Left ventricle myocardium inferior (tissue), 1 donor: Measurements from ENCODE around the gene RNLS. TPM values are rescaled to one million over a fixed set of nuclear protein-coding genes. Genes with fewer than 3 reads are reported as not detected.

Source experiments
- DNase-seq: peaks from one replicate; pipeline ENCODE4 v3.0.0-alpha.2; 2020
- H3K27ac ChIP-seq: fragments of 200-600 bp; replicated peaks from 2 replicates; pipeline ENCODE4 v1.8.0; 2021
- H3K27me3 ChIP-seq: fragments of 200-600 bp; 2 replicates; pipeline ENCODE4 v1.8.0; 2021; ENCODE audit warnings: low read depth
- H3K36me3 ChIP-seq: fragments of 200-600 bp; 2 replicates; pipeline ENCODE4 v1.8.0; 2021
- H3K4me1 ChIP-seq: fragments of 200-600 bp; 2 replicates; pipeline ENCODE4 v1.8.0; 2021
- H3K4me3 ChIP-seq: fragments of 200-600 bp; 2 replicates; pipeline ENCODE4 v1.8.0; 2021; ENCODE audit warnings: mild to moderate bottlenecking, moderate library complexity
- H3K9me3 ChIP-seq: fragments of 200-600 bp; replicated peaks from 2 replicates; pipeline ENCODE4 v1.8.0; 2021
- CTCF ChIP-seq: fragments of 200-600 bp; IDR thresholded peaks from 2 replicates; pipeline ENCODE4 v1.8.0; 2021; ENCODE audit warnings: antibody characterized with exemption, mild to moderate bottlenecking, borderline replicate concordance
- intact Hi-C: fragments of 100-400 bp; cut with micrococcal nuclease; formaldehyde crosslinking; loops from one replicate; pipeline ENCODE4 v1.11.0; 2022
- total RNA-seq: library from RNA; stranded (reverse); fragmentation: NEBNext Ultra II Directional; extraction: Animal tissue kit (Norgen Biotek cat#: 25700); gene quantifications from one replicate; pipeline ENCODE4 v1.2.1, GENCODE V29; 2021
- donor health status: DM: no; HTN: yes; CAD: no; lungs with severe emphysema.

RNLS gene
- total RNA-seq, 1 donor from 2014 or later = 14.3 TPM

- no peak for TF ChIP-seq CTCF
- no peak for DNase-seq
- no peaks in the 10 kb centered on the region for H3K4me1 ChIP-seq
- no peak overlapping the region for H3K4me3 ChIP-seq
- no peaks in the 10 kb centered on the region for H3K9me3 ChIP-seq
- peak overlapping the region; percentile 1 for H3K27ac ChIP-seq
- H3K36me3 ChIP-seq = no peaks in the 10 kb centered on the region
- no peaks in the 10 kb centered on the region for H3K27me3 ChIP-seq
- intact Hi-C loops = no loop called here
These were observed 250.4 kb downstream of the RNLS start for GRCh38 chr10:88332503-88333247.

- H3K4me1 ChIP-seq = no peaks in the 10 kb centered on the region
These were observed 252.9 kb downstream of the RNLS start for GRCh38 chr10:88330174-88330573.

GRCh38 chr10:88322324-88323063 is 260.6 kb downstream of the RNLS start:
- DNase-seq = no peak
- no peaks in the 10 kb centered on the region for H3K27me3 ChIP-seq
- H3K27ac ChIP-seq = no peak overlapping the region
- intact Hi-C loops = no loop called here
- peaks cover 54% of the 10 kb centered on the region for H3K9me3 ChIP-seq
- no peak overlapping the region for H3K4me3 ChIP-seq
- no peaks in the 10 kb centered on the region for H3K4me1 ChIP-seq
- no peaks in the 10 kb centered on the region for H3K36me3 ChIP-seq
- no peak for TF ChIP-seq CTCF

More at GRCh38 chr10:88330174-88330573, 252.9 kb downstream of the RNLS start:
- no peak overlapping the region for H3K4me3 ChIP-seq
- H3K27me3 ChIP-seq = no peaks in the 10 kb centered on the region
- TF ChIP-seq CTCF = no peak
- DNase-seq = no peak
- no peaks in the 10 kb centered on the region for H3K9me3 ChIP-seq
- intact Hi-C loops = no loop called here
- H3K36me3 ChIP-seq = no peaks in the 10 kb centered on the region
- no peak overlapping the region for H3K27ac ChIP-seq

- TF ChIP-seq CTCF = no peak
- H3K9me3 ChIP-seq = peaks cover 54% of the 10 kb centered on the region
- no peak overlapping the region for H3K27ac ChIP-seq
- no peaks in the 10 kb centered on the region for H3K36me3 ChIP-seq
- H3K27me3 ChIP-seq = no peaks in the 10 kb centered on the region
- intact Hi-C loops = no loop called here
- no peaks in the 10 kb centered on the region for H3K4me1 ChIP-seq
- no peak overlapping the region for H3K4me3 ChIP-seq
- no peak for DNase-seq
These were observed 263.1 kb downstream of the RNLS start for GRCh38 chr10:88319960-88320517.

GRCh38 chr10:88318803-88319202 is 264.3 kb downstream of the RNLS start:
- H3K27me3 ChIP-seq = no peaks in the 10 kb centered on the region
- H3K4me1 ChIP-seq = no peaks in the 10 kb centered on the region
- DNase-seq = no peak
- H3K27ac ChIP-seq = no peak overlapping the region
- peaks cover 48% of the 10 kb centered on the region for H3K9me3 ChIP-seq
- H3K36me3 ChIP-seq = no peaks in the 10 kb centered on the region
- TF ChIP-seq CTCF = peak; percentile 20
- no peak overlapping the region for H3K4me3 ChIP-seq
- intact Hi-C loops = no loop called here
